ENCODE measurements around the gene TRIO.
"Not testable (repeated sequence)": the region's sequence is repeated elsewhere in the genome, so short reads cannot be mapped to it uniquely, and the experiment has no call there.

Gene TRIO

GRCh38 chr5:14532180-14532579, 389.0 kb downstream of the TRIO start:
- no peak for DNase-seq

- DNase-seq = no peak
These were observed 391.6 kb downstream of the TRIO start for GRCh38 chr5:14534773-14535172.

- DNase-seq = no peak
These were observed 402.2 kb downstream of the TRIO start for GRCh38 chr5:14545308-14545707.

- DNase-seq = no peak
These were observed 402.7 kb downstream of the TRIO start for GRCh38 chr5:14545862-14546261.

- no peak for DNase-seq
These were observed 404.5 kb downstream of the TRIO start for GRCh38 chr5:14547666-14548065.

GRCh38 chr5:14551211-14551610, 408.1 kb downstream of the TRIO start:
- no peak for DNase-seq

- DNase-seq = no peak
These were observed 408.9 kb downstream of the TRIO start for GRCh38 chr5:14552017-14552416.

- not testable (repeated sequence) for DNase-seq
These were observed 411.1 kb downstream of the TRIO start for GRCh38 chr5:14554288-14554687.

- no peak for DNase-seq
These were observed 412.9 kb downstream of the TRIO start for GRCh38 chr5:14556015-14556414.

- DNase-seq = no peak
These were observed 414.1 kb downstream of the TRIO start for GRCh38 chr5:14557203-14557770.

- no peak for DNase-seq
These were observed 414.8 kb downstream of the TRIO start for GRCh38 chr5:14557791-14558415.

Measured in activated CD4-positive, alpha-beta T cell treated with anti-CD3 and anti-CD28 coated beads for 48 hours (primary cell).